GM21360 (cell line): ENCODE results near the gene HOPX.
"Not testable (repeated sequence)": the region's sequence is repeated elsewhere in the genome, so short reads cannot be mapped to it uniquely, and the experiment has no call there.

ENCODE experiments used
- ATAC-seq: cut with Tn5 transposase; IDR thresholded peaks from one replicate; pipeline ENCODE4 v1.9.1; 2021; ENCODE audit warnings: mild to moderate bottlenecking, moderate library complexity; ENCODE audit not compliant: unreplicated experiment

The HOPX gene

GRCh38 chr4:56681158-56681852 is at the start of gene HOPX:
Gene HOPX, minus strand, starts transcription at chr4:56681296. Its CDS starts 23,480 bp downstream, at chr4:56657816.
- peak; percentile 90 for ATAC-seq

- ATAC-seq: no peak
These were observed 49.0 kb upstream of the HOPX start for GRCh38 chr4:56730097-56730496.

- ATAC-seq: no peak
These were observed 47.4 kb upstream of the HOPX start for GRCh38 chr4:56728512-56728911.

- no peak for ATAC-seq
These were observed 46.1 kb upstream of the HOPX start for GRCh38 chr4:56727150-56727549.

- not testable (repeated sequence) for ATAC-seq
These were observed 45.5 kb upstream of the HOPX start for GRCh38 chr4:56726593-56726992.

- no peak for ATAC-seq
These were observed 42.6 kb upstream of the HOPX start for GRCh38 chr4:56723659-56724230.

GRCh38 chr4:56723201-56723605 is 42.1 kb upstream of the HOPX start:
- ATAC-seq: no peak

- ATAC-seq: no peak
These were observed 27.1 kb upstream of the HOPX start for GRCh38 chr4:56708146-56708545.

GRCh38 chr4:56705966-56706365 is 24.9 kb upstream of the HOPX start:
- no peak for ATAC-seq

GRCh38 chr4:56705334-56705733 is 24.2 kb upstream of the HOPX start:
- ATAC-seq: no peak

GRCh38 chr4:56704089-56704871 is 23.2 kb upstream of the HOPX start:
- no peak for ATAC-seq

GRCh38 chr4:56703378-56703777 is 22.3 kb upstream of the HOPX start:
- ATAC-seq: no peak

GRCh38 chr4:56701644-56702043 is 20.5 kb upstream of the HOPX start:
- ATAC-seq: no peak

GRCh38 chr4:56701161-56701480 is 20.0 kb upstream of the HOPX start:
- ATAC-seq: no peak

GRCh38 chr4:56699537-56700105 is 18.5 kb upstream of the HOPX start:
- ATAC-seq: no peak

- ATAC-seq: no peak
These were observed 17.2 kb upstream of the HOPX start for GRCh38 chr4:56698329-56698728.

- ATAC-seq: no peak
These were observed 15.0 kb upstream of the HOPX start for GRCh38 chr4:56696056-56696455.

- not testable (repeated sequence) for ATAC-seq
These were observed 12.4 kb upstream of the HOPX start for GRCh38 chr4:56693476-56693875.

GRCh38 chr4:56692576-56692975 is 11.5 kb upstream of the HOPX start:
- ATAC-seq: no peak

GRCh38 chr4:56691425-56691824 is 10.3 kb upstream of the HOPX start:
- no peak for ATAC-seq

- ATAC-seq: no peak
These were observed 9.3 kb upstream of the HOPX start for GRCh38 chr4:56690393-56690792.
